Stimulated activated CD8-positive, alpha-beta memory T cell treated with anti-CD3 and anti-CD28 coated beads, Interleukin-7, amount 100 ng/mL, for 4 hours (primary cell): ENCODE measurements around the gene SERTAD2.

Experiments
- DNase-seq, 2 donors: peaks; one replicate each; pipeline ENCODE4 v3.0.0-alpha.2; 2020; ENCODE audit warnings: low read depth in 2 of 2

Gene SERTAD2

GRCh38 chr2:64675860-64676259, 22.1 kb upstream of the SERTAD2 start:
- peak; percentile 69 to 74 for DNase-seq

GRCh38 chr2:64672708-64673107, 19.0 kb upstream of the SERTAD2 start:
- no peak for DNase-seq

- no peak for DNase-seq
Measured at GRCh38 chr2:64670047-64670446, 16.3 kb upstream of the SERTAD2 start.

GRCh38 chr2:64669288-64669687, 15.6 kb upstream of the SERTAD2 start:
- no peak for DNase-seq

GRCh38 chr2:64668542-64668941, 14.8 kb upstream of the SERTAD2 start:
- DNase-seq, result no peak

GRCh38 chr2:64667535-64667934, 13.8 kb upstream of the SERTAD2 start:
- no peak for DNase-seq

- DNase-seq, result no peak
Measured at GRCh38 chr2:64666810-64667438, 13.2 kb upstream of the SERTAD2 start.

GRCh38 chr2:64665709-64666108, 12.0 kb upstream of the SERTAD2 start:
- no peak for DNase-seq

- DNase-seq, result no peak
Measured at GRCh38 chr2:64663402-64663801, 9.7 kb upstream of the SERTAD2 start.

- no peak for DNase-seq
Measured at GRCh38 chr2:64661741-64662169, 8.0 kb upstream of the SERTAD2 start.

- DNase-seq, result no peak
Measured at GRCh38 chr2:64659252-64659651, 5.5 kb upstream of the SERTAD2 start.

GRCh38 chr2:64658269-64658668, 4.6 kb upstream of the SERTAD2 start:
- DNase-seq, result no peak

GRCh38 chr2:64657411-64657810, 3.7 kb upstream of the SERTAD2 start:
- DNase-seq, result no peak

GRCh38 chr2:64656379-64656778, 2.7 kb upstream of the SERTAD2 start:
- DNase-seq, result no peak

- DNase-seq, result no peak
Measured at GRCh38 chr2:64655873-64656272, 2.2 kb upstream of the SERTAD2 start.

GRCh38 chr2:64655018-64655664, 1.4 kb upstream of the SERTAD2 start:
- DNase-seq, result no peak

GRCh38 chr2:64654063-64654811, 524 bp upstream of the SERTAD2 start:
- peak; percentile 54 to 69 for DNase-seq

- no peak for DNase-seq
Measured at GRCh38 chr2:64652231-64653108, 1.2 kb downstream of the SERTAD2 start.

GRCh38 chr2:64651590-64651989, 2.1 kb downstream of the SERTAD2 start:
- DNase-seq, result no peak

GRCh38 chr2:64650722-64651338, 2.9 kb downstream of the SERTAD2 start:
- no peak for DNase-seq

GRCh38 chr2:64650296-64650695, 3.4 kb downstream of the SERTAD2 start:
- DNase-seq, result no peak

GRCh38 chr2:64649626-64650025, 4.1 kb downstream of the SERTAD2 start:
- no peak for DNase-seq
